Subcutaneous abdominal adipose tissue (tissue), 5 donors: ENCODE measurements around the gene PDZRN4.

Experiments
- H3K27ac ChIP-seq: one replicate; pipeline ENCODE4 v1.7.0; 2013; ENCODE audit warnings: low read depth, mild to moderate bottlenecking, inconsistent platforms, low read length, moderate library complexity
- H3K27me3 ChIP-seq, 5 donors: one replicate each; pipeline ENCODE4 v1.7.0; 2013; ENCODE audit warnings: low read length in 5 of 5, inconsistent platforms in 1 of 5; ENCODE audit not compliant: control insufficient read depth in 5 of 5, insufficient read depth in 4 of 5
- H3K36me3 ChIP-seq, 5 donors: one replicate each; pipeline ENCODE4 v1.7.0; 2013; ENCODE audit warnings: low read length in 5 of 5; ENCODE audit not compliant: control insufficient read depth in 5 of 5, insufficient read depth in 5 of 5
- H3K4me1 ChIP-seq, 5 donors: one replicate each; pipeline ENCODE4 v1.7.0; 2013; ENCODE audit warnings: low read length in 5 of 5, mild to moderate bottlenecking in 3 of 5, moderate library complexity in 1 of 5; ENCODE audit not compliant: control insufficient read depth in 5 of 5, insufficient read depth in 5 of 5
- H3K4me3 ChIP-seq, 5 donors: one replicate each; pipeline ENCODE4 v1.7.0; 2013; ENCODE audit warnings: low read length in 5 of 5, low read depth in 1 of 5
- H3K9ac ChIP-seq, 5 donors: one replicate each; pipeline ENCODE4 v1.7.0; 2013; ENCODE audit warnings: low read length in 5 of 5, mild to moderate bottlenecking in 4 of 5, moderate library complexity in 3 of 5
- H3K9me3 ChIP-seq, 5 donors: one replicate each; pipeline ENCODE4 v1.7.0; 2013; ENCODE audit warnings: low read length in 5 of 5; ENCODE audit not compliant: control insufficient read depth in 5 of 5
- donor health status: healthy.
- donor health status: healthy.
- donor health status: healthy.
- donor health status: healthy.
- donor health status: healthy.

PDZRN4 gene

GRCh38 chr12:41367726-41368405 is 179.7 kb downstream of the PDZRN4 start:
- Histone ChIP-seq H3K9ac (no peak overlapping the region), H3K4me3 (no peak overlapping the region), H3K4me1 (no peaks in the 10 kb centered on the region), H3K27ac (no peak overlapping the region), H3K27me3 (no peaks in the 10 kb centered on the region), H3K36me3 (no peaks in the 10 kb centered on the region), H3K9me3 (peaks cover 0 to 5% (median 3%) of the 10 kb centered on the region in 5 donors)

GRCh38 chr12:41380878-41381277 is 192.8 kb downstream of the PDZRN4 start:
- Histone ChIP-seq H3K9me3 (peaks cover 6 to 12% (median 8%) of the 10 kb centered on the region in 5 donors), H3K27me3 (no peaks in the 10 kb centered on the region), H3K36me3 (no peaks in the 10 kb centered on the region)

GRCh38 chr12:41402801-41403200 is 214.7 kb downstream of the PDZRN4 start:
- Histone ChIP-seq H3K9ac (no peak overlapping the region), H3K36me3 (no peaks in the 10 kb centered on the region), H3K9me3 (peaks cover 0 to 12% (median 6%) of the 10 kb centered on the region in 5 donors), H3K4me3 (no peak overlapping the region), H3K4me1 (no peaks in the 10 kb centered on the region), H3K27me3 (no peaks in the 10 kb centered on the region), H3K27ac (no peak overlapping the region)

More at GRCh38 chr12:41380878-41381277, 192.8 kb downstream of the PDZRN4 start:
- H3K4me1 ChIP-seq = no peaks in the 10 kb centered on the region
- no peak overlapping the region for H3K27ac ChIP-seq
- no peak overlapping the region for H3K9ac ChIP-seq
- H3K4me3 ChIP-seq = no peak overlapping the region

GRCh38 chr12:41407232-41407799 is 219.2 kb downstream of the PDZRN4 start:
- H3K36me3 ChIP-seq = no peaks in the 10 kb centered on the region
- H3K9ac ChIP-seq = no peak overlapping the region
- no peak overlapping the region for H3K4me3 ChIP-seq
- no peaks in the 10 kb centered on the region for H3K27me3 ChIP-seq
- no peaks in the 10 kb centered on the region for H3K4me1 ChIP-seq
- no peak overlapping the region for H3K27ac ChIP-seq
- peaks cover 0 to 12% (median 6%) of the 10 kb centered on the region in 5 donors for H3K9me3 ChIP-seq

GRCh38 chr12:41409628-41410027 is 221.5 kb downstream of the PDZRN4 start:
- H3K36me3 ChIP-seq = no peaks in the 10 kb centered on the region
- no peak overlapping the region for H3K9ac ChIP-seq
- no peaks in the 10 kb centered on the region for H3K4me1 ChIP-seq
- no peak overlapping the region for H3K27ac ChIP-seq
- H3K27me3 ChIP-seq = no peaks in the 10 kb centered on the region
- H3K9me3 ChIP-seq = peaks cover 0 to 11% (median 9%) of the 10 kb centered on the region in 5 donors
- H3K4me3 ChIP-seq = no peak overlapping the region

GRCh38 chr12:41418586-41418985 is 230.5 kb downstream of the PDZRN4 start:
- H3K9me3 ChIP-seq = peaks cover 0 to 2% (median 0%) of the 10 kb centered on the region in 5 donors
- H3K27me3 ChIP-seq = no peaks in the 10 kb centered on the region
- no peaks in the 10 kb centered on the region for H3K4me1 ChIP-seq
- H3K27ac ChIP-seq = no peak overlapping the region
- no peak overlapping the region for H3K4me3 ChIP-seq
- H3K36me3 ChIP-seq = no peaks in the 10 kb centered on the region
- no peak overlapping the region for H3K9ac ChIP-seq

- H3K4me1 ChIP-seq = no peaks in the 10 kb centered on the region
- H3K4me3 ChIP-seq = no peak overlapping the region
- H3K36me3 ChIP-seq = no peaks in the 10 kb centered on the region
- no peaks in the 10 kb centered on the region for H3K27me3 ChIP-seq
- no peak overlapping the region for H3K9ac ChIP-seq
- H3K9me3 ChIP-seq = no peaks in the 10 kb centered on the region
- no peak overlapping the region for H3K27ac ChIP-seq
These were observed 231.2 kb downstream of the PDZRN4 start for GRCh38 chr12:41419131-41419893.

- no peaks in the 10 kb centered on the region for H3K4me1 ChIP-seq
- H3K27ac ChIP-seq = no peak overlapping the region
- no peaks in the 10 kb centered on the region for H3K27me3 ChIP-seq
- no peaks in the 10 kb centered on the region for H3K36me3 ChIP-seq
- H3K4me3 ChIP-seq = no peak overlapping the region
- no peak overlapping the region for H3K9ac ChIP-seq
- H3K9me3 ChIP-seq = no peaks in the 10 kb centered on the region
These were observed 236.5 kb downstream of the PDZRN4 start for GRCh38 chr12:41424651-41425050.

- Histone ChIP-seq H3K4me3 (no peak overlapping the region), H3K27me3 (no peaks in the 10 kb centered on the region), H3K36me3 (no peaks in the 10 kb centered on the region), H3K9me3 (no peaks in the 10 kb centered on the region), H3K9ac (no peak overlapping the region), H3K4me1 (no peaks in the 10 kb centered on the region), H3K27ac (no peak overlapping the region)
These were observed 245.3 kb downstream of the PDZRN4 start for GRCh38 chr12:41433460-41433859.

GRCh38 chr12:41436076-41436475 is 248.0 kb downstream of the PDZRN4 start:
- Histone ChIP-seq H3K27ac (no peak overlapping the region), H3K9ac (no peak overlapping the region), H3K4me1 (no peaks in the 10 kb centered on the region), H3K9me3 (no peaks in the 10 kb centered on the region), H3K27me3 (no peaks in the 10 kb centered on the region), H3K36me3 (no peaks in the 10 kb centered on the region), H3K4me3 (no peak overlapping the region)
